ENCODE data around the gene GNPTAB.

Gene GNPTAB

GRCh38 chr12:101700299-101700820 lies 130.4 kb downstream of the GNPTAB start:
- in situ Hi-C loops (cut with MboI; ENCODE audit: low sequenced_read_pairs), result no loop called here

GRCh38 chr12:101698800-101699347 lies 131.9 kb downstream of the GNPTAB start:
- in situ Hi-C loops (cut with MboI; ENCODE audit: low sequenced_read_pairs), result no loop called here

GRCh38 chr12:101697930-101698799 lies 132.6 kb downstream of the GNPTAB start:
- in situ Hi-C loops (cut with MboI; ENCODE audit: low sequenced_read_pairs), result no loop called here

- in situ Hi-C loops (cut with MboI; ENCODE audit: low sequenced_read_pairs), result no loop called here
These were observed 133.4 kb downstream of the GNPTAB start, which contains the start of gene CHPT1 for GRCh38 chr12:101697197-101697929. Gene CHPT1 (plus strand): TSS chr12:101697640. CDS start chr12:101697862, 222 bp downstream.

- in situ Hi-C loops (cut with MboI; ENCODE audit: low sequenced_read_pairs), result no loop called here
These were observed 134.2 kb downstream of the GNPTAB start for GRCh38 chr12:101696251-101697196.

- in situ Hi-C loops (cut with MboI; ENCODE audit: low sequenced_read_pairs), result no loop called here
These were observed 135.1 kb downstream of the GNPTAB start for GRCh38 chr12:101695706-101696105.

Measured in HL-60/S4 treated with phorbol 12-myristate 13-acetate at 8.2 ng/mL for 4 days and 3 days (cell line).